Endothelial cell (in vitro differentiated cells): ENCODE data around the gene B4GALNT1. TPM values are rescaled to one million over a fixed set of nuclear protein-coding genes. Genes with fewer than 3 reads are reported as not detected.
"Not testable (repeated sequence)": the region's sequence is repeated elsewhere in the genome, so short reads cannot be mapped to it uniquely, and the experiment has no call there.

Experiments
- DNase-seq: peaks from one replicate; pipeline ENCODE4 v3.0.0; 2021; ENCODE audit warnings: low spot score
- H3K27ac Mint-ChIP-seq: one replicate; pipeline ENCODE4 v1.8.0; 2021; ENCODE audit warnings: mixed read lengths, inconsistent platforms; ENCODE audit not compliant: unreplicated experiment
- H3K27me3 Mint-ChIP-seq: one replicate; pipeline ENCODE4 v1.8.0; 2021; ENCODE audit warnings: mild to moderate bottlenecking, moderate library complexity, mixed read lengths, inconsistent platforms; ENCODE audit not compliant: unreplicated experiment
- H3K36me3 Mint-ChIP-seq: one replicate; pipeline ENCODE4 v1.8.0; 2021; ENCODE audit warnings: mild to moderate bottlenecking, low read depth, mixed read lengths, inconsistent platforms; ENCODE audit not compliant: unreplicated experiment
- H3K4me1 Mint-ChIP-seq: one replicate; pipeline ENCODE4 v1.8.0; 2021; ENCODE audit warnings: mild to moderate bottlenecking, mixed read lengths, inconsistent platforms; ENCODE audit not compliant: unreplicated experiment
- H3K4me3 Mint-ChIP-seq: one replicate; pipeline ENCODE4 v1.8.0; 2021; ENCODE audit warnings: mild to moderate bottlenecking, mixed read lengths, inconsistent platforms; ENCODE audit not compliant: unreplicated experiment
- H3K9me3 Mint-ChIP-seq: one replicate; pipeline ENCODE4 v1.8.0; 2021; ENCODE audit warnings: mixed read lengths, inconsistent platforms; ENCODE audit not compliant: unreplicated experiment
- CTCF ChIP-seq: fragments of 200-600 bp; sonication (generic); IDR thresholded peaks from one replicate; pipeline ENCODE4 v1.5.0; 2021; ENCODE audit warnings: antibody characterized with exemption; ENCODE audit not compliant: unreplicated experiment
- total RNA-seq: library from RNA; stranded (reverse); fragmentation: NEBNext Ultra II Directional; extraction: Animal tissue kit (Norgen Biotek cat#: 25700); gene quantifications from one replicate; pipeline ENCODE4 v1.2.1, GENCODE V29; 2021; ENCODE audit not compliant: unreplicated experiment

B4GALNT1 gene
- total RNA-seq, 1 donor from 2014 or later = 1.3 TPM

DNA sequence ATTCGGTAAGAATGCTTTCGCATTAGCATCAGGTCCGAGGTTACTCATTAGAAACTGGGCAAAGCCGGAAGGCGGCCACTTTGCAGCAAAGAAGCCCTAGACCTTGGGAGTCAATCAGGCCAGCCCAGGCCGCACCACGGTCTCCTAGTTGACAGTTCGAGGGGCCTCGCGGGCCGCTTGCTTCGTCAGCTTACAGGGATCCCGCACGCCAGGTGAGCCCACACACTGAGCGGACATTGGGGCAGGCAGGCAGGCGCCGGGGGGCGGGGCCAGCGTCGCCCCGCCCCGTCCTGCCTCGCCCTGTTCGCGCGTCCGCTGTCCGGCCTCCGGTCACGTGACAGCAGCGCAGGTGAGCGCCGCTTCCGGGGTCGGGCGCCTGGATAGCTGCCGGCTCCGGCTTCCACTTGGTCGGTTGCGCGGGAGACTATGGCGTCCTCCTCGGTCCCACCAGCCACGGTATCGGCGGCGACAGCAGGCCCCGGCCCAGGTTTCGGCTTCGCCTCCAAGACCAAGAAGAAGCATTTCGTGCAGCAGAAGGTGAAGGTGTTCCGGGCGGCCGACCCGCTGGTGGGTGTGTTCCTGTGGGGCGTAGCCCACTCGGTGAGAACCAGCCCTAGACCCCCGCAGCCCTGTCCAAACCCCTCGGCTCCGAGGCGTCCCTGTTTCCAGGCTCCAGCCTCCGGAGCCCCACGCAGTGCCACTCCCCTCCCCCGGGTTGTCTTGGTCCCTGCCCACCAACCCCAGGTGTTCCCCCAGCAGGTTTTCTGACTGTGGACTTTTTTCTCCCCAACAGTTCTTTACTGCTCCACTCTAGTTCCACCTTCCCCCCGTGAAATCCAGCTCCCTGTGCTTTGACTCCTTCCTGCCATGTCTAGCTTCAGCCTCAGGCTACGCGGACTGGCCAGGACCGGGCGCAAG, 41.9 kb downstream of the B4GALNT1 start, which contains the start of gene PIP4K2C:
TSS of gene PIP4K2C (plus strand) at position 329 of the 918 bp plus-strand sequence. CDS start at position 427, 98 bp downstream.
- Mint-ChIP-seq H3K4me3 (peak within 1 kb of the TSS; percentile 95), H3K27me3 (peaks cover 11% of the 10 kb centered on the region), H3K36me3 (peaks cover 9% of the 10 kb centered on the region), H3K4me1 (peaks cover 18% of the 10 kb centered on the region), H3K9me3 (no peaks in the 10 kb centered on the region), H3K27ac (peak within 1 kb of the TSS; percentile 85)
- no peak for TF ChIP-seq CTCF
- DNase-seq = peak; percentile 58

DNA sequence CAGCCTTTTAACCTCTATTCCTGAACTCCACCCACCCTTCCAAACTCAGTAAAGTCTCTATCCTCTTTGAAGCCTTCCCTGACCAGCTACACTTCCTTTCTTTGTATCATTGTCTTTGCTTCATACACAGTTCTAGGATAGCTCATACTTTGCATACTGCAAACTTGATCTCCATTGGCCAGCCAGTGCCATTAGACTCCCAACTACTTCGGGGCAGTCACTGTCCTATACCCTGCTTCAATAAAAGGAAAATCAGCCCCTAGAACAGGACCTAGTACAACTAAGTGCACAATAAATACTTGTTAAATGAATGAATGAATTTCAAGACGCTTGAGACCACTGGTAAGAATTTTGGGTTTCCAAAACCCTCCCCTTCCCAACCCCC, 42.5 kb downstream of the B4GALNT1 start:
- no peak for TF ChIP-seq CTCF
- peaks cover 11% of the 10 kb centered on the region for H3K27me3 Mint-ChIP-seq
- H3K9me3 Mint-ChIP-seq = no peaks in the 10 kb centered on the region

GRCh38 chr12:57588951-57589610, 43.9 kb downstream of the B4GALNT1 start:
- Mint-ChIP-seq H3K27me3 (peaks cover 11% of the 10 kb centered on the region), H3K4me1 (peaks cover 18% of the 10 kb centered on the region)
- H3K36me3 Mint-ChIP-seq, H3K27ac Mint-ChIP-seq, H3K9me3 Mint-ChIP-seq, DNase-seq, H3K4me3 Mint-ChIP-seq: not testable (repeated sequence)

More for the DNA sequence above, 42.5 kb downstream of the B4GALNT1 start:
- no peak for DNase-seq
- Mint-ChIP-seq H3K36me3 (peaks cover 5% of the 10 kb centered on the region), H3K4me3 (peak overlapping the region; percentile 95), H3K27ac (peak overlapping the region; percentile 85), H3K4me1 (peaks cover 18% of the 10 kb centered on the region)

DNA sequence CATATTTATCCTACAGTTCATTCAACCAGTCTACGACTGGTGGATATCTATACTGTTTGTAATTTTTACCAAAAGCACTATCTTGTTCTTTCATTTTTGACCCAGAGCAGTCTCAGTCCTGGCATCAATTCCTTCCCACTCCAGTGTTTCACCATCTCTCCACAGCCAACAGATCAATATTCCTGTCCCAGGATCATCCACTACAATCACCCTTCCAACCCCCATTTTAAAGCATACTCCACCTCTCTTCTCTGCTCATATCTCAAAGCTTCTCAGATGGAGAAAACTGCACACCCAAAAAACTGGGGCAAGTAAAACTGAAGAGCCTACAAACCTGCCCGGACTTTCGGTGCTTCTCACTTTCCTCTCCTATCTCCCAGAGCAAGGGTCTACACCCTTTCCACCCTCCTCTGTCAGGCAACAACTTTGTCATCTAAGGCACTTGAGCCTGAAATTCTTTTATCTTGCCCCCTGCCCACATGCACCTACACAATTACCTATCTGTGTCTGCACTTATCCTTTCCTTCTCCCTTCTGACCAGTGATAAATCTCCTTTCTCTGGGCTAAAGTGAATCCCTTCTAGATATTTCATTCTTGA, 46.1 kb downstream of the B4GALNT1 start:
- no peak overlapping the region for H3K27ac Mint-ChIP-seq
- peaks cover 5% of the 10 kb centered on the region for H3K36me3 Mint-ChIP-seq
- H3K4me3 Mint-ChIP-seq = no peak overlapping the region
- H3K27me3 Mint-ChIP-seq = peaks cover 7% of the 10 kb centered on the region
- no peak for TF ChIP-seq CTCF
- H3K4me1 Mint-ChIP-seq = peaks cover 17% of the 10 kb centered on the region
- no peaks in the 10 kb centered on the region for H3K9me3 Mint-ChIP-seq
- DNase-seq = no peak

DNA sequence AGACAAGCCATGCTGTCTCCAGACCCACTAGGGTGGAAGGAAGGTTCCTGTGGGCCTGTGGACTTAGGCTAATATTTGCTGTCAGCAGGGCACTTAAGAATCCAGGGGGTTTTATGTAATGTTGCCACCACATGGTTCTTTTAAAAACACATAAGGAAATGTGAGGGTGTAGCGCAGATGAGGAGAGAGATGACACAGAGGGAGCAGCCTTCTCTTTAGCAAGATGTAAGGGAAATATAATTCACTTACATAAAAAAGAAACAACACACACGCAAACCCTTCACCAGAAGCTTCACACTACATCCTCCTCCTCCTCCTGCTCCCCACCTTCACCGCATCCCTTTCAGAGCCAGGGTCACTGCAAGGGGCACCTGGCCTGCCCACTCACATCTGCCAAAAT, 46.9 kb downstream of the B4GALNT1 start:
- peaks cover 5% of the 10 kb centered on the region for H3K36me3 Mint-ChIP-seq
- no peak for DNase-seq
- H3K27ac Mint-ChIP-seq = no peak overlapping the region
- peaks cover 5% of the 10 kb centered on the region for H3K27me3 Mint-ChIP-seq
- H3K4me3 Mint-ChIP-seq = no peak overlapping the region
- H3K4me1 Mint-ChIP-seq = peaks cover 12% of the 10 kb centered on the region
- TF ChIP-seq CTCF = no peak
- no peaks in the 10 kb centered on the region for H3K9me3 Mint-ChIP-seq
